GM10266 (cell line): ENCODE data around the gene PRKAG1.

Source experiments
- DNase-seq: peaks from one replicate; pipeline ENCODE4 v3.0.0; 2012; ENCODE audit errors: extremely low spot score
- CTCF ChIP-seq: IDR thresholded peaks from 2 replicates; pipeline ENCODE4 v1.5.1; 2012; ENCODE audit warnings: mild to moderate bottlenecking, low read depth; ENCODE audit not compliant: control insufficient read depth, insufficient read depth; ENCODE audit errors: missing control alignments

PRKAG1 gene

GRCh38 chr12:48999371-49000131 is 19.0 kb downstream of the PRKAG1 start, which contains the start of gene DDN:
TSS of gene DDN (minus strand) at chr12:48999375. CDS start at chr12:48999287, 88 bp downstream.
- peak; percentile 87 for DNase-seq
- TF ChIP-seq CTCF: no peak

- no peak for TF ChIP-seq CTCF
- peak; percentile 70 for DNase-seq
These were observed 19.9 kb downstream of the PRKAG1 start for GRCh38 chr12:48998497-48999353.

GRCh38 chr12:48997719-48998496 is 20.7 kb downstream of the PRKAG1 start:
- peak; percentile 95 for DNase-seq

GRCh38 chr12:48996794-48997718 is 21.5 kb downstream of the PRKAG1 start:
- TF ChIP-seq CTCF: peak; percentile 88
- DNase-seq: peak; percentile 91

More at GRCh38 chr12:48997719-48998496, 20.7 kb downstream of the PRKAG1 start:
- TF ChIP-seq CTCF: peak; percentile 3

- DNase-seq: peak; percentile 89
- TF ChIP-seq CTCF: peak; percentile 84
These were observed 23.3 kb downstream of the PRKAG1 start for GRCh38 chr12:48995086-48995879.
